ENCODE data around the gene DNAJC27.

The DNAJC27 gene

DNA sequence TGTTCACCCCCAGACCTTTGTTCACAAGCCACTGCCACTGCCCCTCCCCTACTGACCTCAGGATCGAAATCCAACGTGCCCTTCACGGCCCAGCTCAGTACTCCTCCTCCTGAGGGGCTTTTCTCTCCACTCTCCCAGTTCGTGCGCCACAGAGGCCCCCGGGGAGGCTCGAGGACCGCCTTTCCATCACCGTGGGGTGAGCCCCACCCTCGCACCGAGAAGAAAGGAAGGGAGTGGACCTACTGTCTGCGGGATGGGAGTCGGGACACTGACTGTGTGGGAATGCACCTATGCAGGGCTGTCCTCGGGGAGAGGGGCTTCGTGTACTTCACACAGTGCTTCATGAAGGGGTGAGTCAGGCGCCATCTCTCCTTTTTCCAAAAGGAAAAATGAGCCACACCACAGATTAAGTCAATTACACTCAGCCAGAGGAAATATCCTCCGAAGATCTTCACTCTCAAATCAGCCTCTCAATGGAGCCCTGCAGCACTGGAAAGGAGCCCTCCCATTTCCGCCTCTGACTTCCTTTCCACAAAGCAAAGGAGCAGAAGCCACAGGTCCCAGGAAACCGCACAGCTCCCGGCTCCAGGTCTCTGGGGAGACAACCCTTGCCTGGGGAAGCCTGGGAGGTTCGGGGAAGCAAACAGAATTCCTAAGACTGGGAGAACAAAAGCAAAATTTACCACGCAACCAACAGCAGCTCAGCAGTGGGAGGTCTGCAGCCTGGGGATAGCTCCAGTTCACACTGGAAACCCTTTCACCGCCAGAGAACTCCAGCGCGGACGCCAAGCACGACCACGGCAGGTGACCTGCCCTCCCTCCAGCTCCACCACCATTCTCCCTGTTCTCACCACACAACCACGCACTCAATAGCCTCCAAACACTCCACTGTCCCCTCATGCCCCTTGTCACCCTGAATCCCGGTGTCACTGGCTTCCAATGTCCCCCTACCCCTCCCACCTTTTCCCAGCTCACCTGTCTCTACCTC, 73.3 kb downstream of the DNAJC27 start:
- Mint-ChIP-seq H3K27ac (no peak overlapping the region), H3K4me1 (no peaks in the 10 kb centered on the region), H3K27me3 (no peaks in the 10 kb centered on the region), H3K36me3 (peaks cover 22% of the 10 kb centered on the region), H3K9me3 (peaks cover 20% of the 10 kb centered on the region), H3K4me3 (no peak overlapping the region)
- no peak for ATAC-seq (ENCODE audit: low read depth)
- no peak for DNase-seq (ENCODE audit: low spot score in 2 of 2)

DNA sequence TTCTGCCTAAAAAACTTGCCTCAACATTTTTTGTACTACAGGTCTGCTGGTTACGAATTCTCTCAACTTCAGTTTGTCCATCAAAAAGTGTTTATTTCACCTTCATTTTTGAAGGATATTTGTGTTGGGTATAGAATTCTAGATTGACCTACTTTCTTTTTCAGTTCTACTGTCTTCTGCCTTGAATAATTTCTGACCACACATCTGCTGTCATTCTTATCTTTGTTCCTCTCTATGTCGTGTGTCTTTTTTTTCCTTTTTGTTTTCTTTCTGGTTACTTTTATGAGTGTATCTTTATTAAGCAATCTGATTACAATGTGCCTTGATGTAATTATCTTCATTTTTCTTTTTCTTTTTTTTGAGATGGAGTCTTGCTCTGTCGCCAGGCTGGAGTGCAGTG, 77.0 kb downstream of the DNAJC27 start:
- ATAC-seq (ENCODE audit: low read depth) (no peak), DNase-seq (ENCODE audit: low spot score in 2 of 2) (no peak)
- Mint-ChIP-seq H3K4me1 (no peaks in the 10 kb centered on the region), H3K36me3 (peaks cover 22% of the 10 kb centered on the region), H3K4me3 (no peak overlapping the region), H3K27ac (no peak overlapping the region), H3K27me3 (no peaks in the 10 kb centered on the region), H3K9me3 (peaks cover 21% of the 10 kb centered on the region)

DNA sequence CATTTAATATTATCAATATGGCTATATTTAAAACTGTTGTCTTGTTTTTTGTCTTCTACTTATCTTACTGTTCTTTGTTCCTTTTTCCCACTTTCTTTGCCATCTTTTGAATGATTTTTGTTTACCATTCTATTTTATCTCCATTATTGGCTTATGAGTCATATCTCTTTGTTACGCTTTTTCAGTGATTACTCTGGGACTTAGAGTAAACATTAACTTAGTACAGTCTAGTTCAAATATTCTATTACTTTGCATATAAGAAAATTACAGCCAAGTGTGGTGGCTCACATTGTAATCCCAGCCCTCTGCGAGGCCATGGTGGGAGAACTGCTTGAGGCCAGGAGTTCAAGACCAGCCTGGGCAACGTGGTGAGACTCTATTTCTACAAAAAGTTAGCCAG, 77.8 kb downstream of the DNAJC27 start:
- Mint-ChIP-seq H3K9me3 (peaks cover 21% of the 10 kb centered on the region), H3K27me3 (no peaks in the 10 kb centered on the region), H3K27ac (no peak overlapping the region), H3K36me3 (peaks cover 22% of the 10 kb centered on the region), H3K4me3 (no peak overlapping the region), H3K4me1 (no peaks in the 10 kb centered on the region)
- ATAC-seq (ENCODE audit: low read depth) (no peak), DNase-seq (ENCODE audit: low spot score in 2 of 2) (no peak)

Measured in memory B cell (primary cell).